GM10266 (cell line): ENCODE measurements around the gene NR2F1-AS1.

Experiments used
- DNase-seq: peaks from one replicate; pipeline ENCODE4 v3.0.0; 2012; ENCODE audit errors: extremely low spot score
- TF ChIP-seq, protein P1 (sequence below): IDR thresholded peaks from 2 replicates; pipeline ENCODE4 v1.5.1; 2012; ENCODE audit warnings: mild to moderate bottlenecking, low read depth; ENCODE audit not compliant: control insufficient read depth, insufficient read depth; ENCODE audit errors: missing control alignments

The NR2F1-AS1 gene

DNA sequence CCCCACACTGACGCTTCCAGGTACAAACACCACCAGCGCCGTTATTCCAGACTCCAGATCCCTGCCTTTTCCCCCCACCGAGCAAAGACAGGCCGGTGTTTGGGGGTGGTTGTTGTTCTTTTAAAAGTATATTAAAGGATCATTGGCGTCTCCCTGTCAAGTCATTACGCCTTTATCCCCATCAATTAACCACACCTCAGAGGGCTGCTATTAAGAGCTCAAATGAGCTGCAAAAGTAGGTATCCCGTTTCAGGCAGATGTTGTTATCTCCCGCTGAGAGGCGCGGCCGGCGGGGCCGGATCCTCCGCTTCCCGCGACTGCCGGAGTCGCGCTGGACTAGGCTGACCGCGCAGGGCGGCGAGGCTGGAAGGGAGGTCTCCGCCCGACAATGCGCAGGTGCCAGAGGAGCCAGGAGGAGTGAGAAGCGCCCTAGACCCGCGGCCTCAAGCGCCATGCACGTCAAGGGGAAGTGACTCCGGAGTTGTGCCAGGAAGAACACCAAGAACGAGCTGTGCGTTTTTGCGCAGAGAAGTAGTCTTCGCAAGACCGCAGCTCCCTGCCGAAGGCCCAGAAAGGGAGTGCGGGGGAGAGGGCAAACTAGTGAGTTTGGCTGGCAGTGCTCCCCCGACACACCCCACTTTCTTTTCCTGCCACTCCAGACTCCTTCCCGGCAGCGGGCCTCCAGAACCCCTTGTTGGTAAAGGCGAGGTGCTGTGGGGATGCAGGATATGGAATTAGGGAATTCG, 8.2 kb downstream of the NR2F1-AS1 start:
- peak; percentile 13 for DNase-seq
- TF ChIP-seq, protein P1, sequence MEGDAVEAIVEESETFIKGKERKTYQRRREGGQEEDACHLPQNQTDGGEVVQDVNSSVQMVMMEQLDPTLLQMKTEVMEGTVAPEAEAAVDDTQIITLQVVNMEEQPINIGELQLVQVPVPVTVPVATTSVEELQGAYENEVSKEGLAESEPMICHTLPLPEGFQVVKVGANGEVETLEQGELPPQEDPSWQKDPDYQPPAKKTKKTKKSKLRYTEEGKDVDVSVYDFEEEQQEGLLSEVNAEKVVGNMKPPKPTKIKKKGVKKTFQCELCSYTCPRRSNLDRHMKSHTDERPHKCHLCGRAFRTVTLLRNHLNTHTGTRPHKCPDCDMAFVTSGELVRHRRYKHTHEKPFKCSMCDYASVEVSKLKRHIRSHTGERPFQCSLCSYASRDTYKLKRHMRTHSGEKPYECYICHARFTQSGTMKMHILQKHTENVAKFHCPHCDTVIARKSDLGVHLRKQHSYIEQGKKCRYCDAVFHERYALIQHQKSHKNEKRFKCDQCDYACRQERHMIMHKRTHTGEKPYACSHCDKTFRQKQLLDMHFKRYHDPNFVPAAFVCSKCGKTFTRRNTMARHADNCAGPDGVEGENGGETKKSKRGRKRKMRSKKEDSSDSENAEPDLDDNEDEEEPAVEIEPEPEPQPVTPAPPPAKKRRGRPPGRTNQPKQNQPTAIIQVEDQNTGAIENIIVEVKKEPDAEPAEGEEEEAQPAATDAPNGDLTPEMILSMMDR, result no peak

GRCh38 chr5:93572101-93572607, 8.9 kb downstream of the NR2F1-AS1 start:
- TF ChIP-seq, protein P1, result no peak
- DNase-seq, result peak; percentile 21

DNA sequence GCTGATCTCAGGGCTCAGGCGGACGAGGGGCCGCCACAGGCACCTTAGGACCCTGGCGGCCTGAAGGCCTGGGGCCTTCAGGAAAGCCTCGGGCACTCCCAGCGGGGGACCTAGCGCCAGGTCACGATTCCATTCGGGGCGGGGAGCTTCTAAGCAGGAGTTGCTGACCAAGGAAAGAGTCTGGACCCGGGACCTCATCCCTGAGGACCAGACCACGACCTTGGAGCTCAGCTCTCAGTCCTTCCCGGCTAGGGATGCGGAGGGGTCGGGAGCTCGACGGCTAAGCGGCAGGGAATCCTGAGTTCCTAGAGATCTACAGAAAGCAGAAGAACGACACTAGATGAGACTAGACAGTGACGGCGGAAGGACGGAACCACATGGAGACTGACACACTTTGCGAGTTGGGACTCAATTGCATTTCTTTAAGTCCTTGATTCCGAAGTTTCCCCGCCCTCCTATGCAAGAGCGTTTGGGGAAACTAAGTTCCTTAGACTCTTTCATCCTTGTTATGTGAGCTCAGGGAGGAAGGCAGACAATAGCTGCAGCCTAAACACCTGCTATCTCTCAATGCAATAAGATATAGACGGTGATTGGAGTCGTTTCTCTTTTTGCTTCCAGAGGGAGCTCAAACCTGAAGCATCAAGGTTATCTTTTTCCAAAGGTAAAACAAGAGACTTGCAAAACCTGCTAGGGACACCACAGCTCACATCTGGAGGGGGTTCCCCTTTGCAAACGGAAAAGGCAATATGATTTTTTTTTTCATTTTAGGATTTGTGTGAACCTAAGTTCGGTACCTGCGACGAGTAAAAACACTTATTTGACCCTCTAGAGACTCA, 9.7 kb downstream of the NR2F1-AS1 start:
- TF ChIP-seq, protein P1, result no peak
- peak; percentile 20 for DNase-seq

- peak; percentile 37 for DNase-seq
- TF ChIP-seq, protein P1, result no peak
Measured at GRCh38 chr5:93570294-93571113, 10.5 kb downstream of the NR2F1-AS1 start.

DNA sequence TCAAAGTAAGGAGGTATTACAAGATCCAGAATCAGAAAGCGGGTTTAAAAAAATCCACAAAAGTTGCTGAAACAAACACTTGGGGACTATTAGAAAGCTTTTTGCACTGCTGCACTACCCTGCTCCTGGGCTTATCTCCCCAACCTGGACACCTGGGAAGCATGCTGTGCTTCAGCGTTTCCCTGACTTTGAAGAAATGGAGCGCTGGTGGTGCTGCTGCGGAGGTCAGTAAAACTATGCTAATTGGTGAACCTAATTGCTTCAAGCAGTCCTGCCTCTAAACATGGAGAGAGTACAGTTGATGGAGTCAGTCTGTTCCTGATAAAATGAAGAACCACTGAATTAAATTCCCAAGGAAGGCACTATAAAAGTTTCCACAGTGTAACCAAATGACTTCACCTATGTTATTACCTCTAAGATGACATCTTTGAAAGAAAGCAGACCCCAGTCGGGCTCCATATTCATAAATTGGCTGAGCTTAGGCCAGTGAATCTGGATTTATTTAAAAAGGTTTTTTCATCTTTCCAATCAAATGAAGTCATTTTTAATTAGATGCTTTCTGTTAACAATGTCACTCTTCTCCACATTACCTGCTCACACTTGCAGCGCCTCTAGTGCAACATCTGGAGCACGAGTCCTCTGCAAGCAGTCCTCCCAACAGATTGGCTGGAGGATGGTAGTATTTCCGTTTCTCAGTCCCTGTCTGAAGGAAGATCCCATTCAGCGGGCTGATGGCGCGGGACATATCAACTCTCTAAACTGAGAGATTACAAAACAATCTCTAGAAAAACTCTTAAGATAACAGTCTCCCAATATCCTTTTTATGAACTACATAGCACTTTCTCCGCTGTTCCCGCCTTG, 11.5 kb downstream of the NR2F1-AS1 start:
- TF ChIP-seq, protein P1, result no peak
- peak; percentile 10 for DNase-seq

- DNase-seq, result no peak
- TF ChIP-seq, protein P1, result no peak
Measured at GRCh38 chr5:93567424-93567823, 13.6 kb downstream of the NR2F1-AS1 start.
